HG02840 (cell line): ENCODE data around the gene CMSS1.

ENCODE experiments used
- ATAC-seq: cut with Tn5 transposase; IDR thresholded peaks from one replicate; pipeline ENCODE4 v1.9.1; 2021; ENCODE audit warnings: mild to moderate bottlenecking, moderate library complexity, moderate number of reproducible peaks; ENCODE audit not compliant: unreplicated experiment, low FRiP score

Gene CMSS1

DNA sequence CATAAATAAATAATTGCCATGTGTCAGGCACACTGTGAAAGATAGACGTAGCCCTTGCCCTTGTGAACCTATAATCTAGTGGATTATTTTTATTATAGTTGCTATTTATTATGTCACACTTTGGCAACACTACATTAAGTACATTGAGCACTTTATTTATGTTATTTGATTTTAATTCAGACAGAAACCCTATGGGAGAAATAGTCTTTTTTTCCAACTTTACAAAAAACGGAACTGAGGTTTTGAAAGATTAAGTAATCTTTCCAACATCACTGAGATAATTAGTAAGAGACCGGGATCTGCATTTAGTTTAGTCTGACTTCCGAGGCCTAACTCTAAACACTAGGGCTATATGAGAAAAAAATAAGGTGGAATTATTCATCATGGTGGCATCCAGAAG is 299.4 kb downstream of the CMSS1 start:
- ATAC-seq = no peak

DNA sequence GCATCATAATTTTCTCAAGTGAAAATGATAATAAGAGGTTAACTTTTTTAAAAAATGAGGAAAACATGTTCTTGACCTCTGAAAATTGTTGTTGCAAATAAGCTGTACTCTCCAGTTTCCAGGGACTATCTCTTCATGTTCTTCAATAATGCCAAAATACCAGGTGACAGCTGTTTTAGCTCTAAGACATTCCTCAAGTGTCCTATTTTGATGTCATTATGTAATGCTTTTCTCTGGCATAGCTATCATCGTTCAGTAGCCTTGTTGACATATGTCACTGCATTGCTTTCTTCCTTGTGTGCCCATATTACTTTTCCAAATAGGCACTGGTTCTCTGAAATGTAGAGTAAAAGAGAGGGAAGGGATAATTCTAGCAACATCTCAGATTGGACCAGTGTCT is 302.4 kb downstream of the CMSS1 start:
- no peak for ATAC-seq

DNA sequence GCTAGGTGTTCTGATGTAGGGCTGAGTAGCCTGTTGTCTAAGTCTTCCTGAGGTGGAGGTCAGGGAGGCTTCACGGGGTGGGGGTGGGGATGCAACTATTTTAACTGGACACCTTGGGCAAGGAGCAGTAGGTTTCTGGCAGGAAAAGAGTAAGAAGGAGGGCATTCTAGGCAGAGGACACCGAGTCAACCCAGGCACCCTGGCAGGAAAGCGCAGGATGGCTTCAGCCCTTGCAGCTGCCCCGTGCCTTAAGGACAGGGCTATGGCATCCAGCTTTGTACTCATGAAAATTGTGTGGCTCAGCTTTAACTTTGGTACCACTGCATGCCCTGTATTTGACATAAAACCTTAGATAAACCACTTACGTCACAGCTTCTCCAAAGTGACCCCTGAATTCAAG is 303.0 kb downstream of the CMSS1 start:
- ATAC-seq = no peak

DNA sequence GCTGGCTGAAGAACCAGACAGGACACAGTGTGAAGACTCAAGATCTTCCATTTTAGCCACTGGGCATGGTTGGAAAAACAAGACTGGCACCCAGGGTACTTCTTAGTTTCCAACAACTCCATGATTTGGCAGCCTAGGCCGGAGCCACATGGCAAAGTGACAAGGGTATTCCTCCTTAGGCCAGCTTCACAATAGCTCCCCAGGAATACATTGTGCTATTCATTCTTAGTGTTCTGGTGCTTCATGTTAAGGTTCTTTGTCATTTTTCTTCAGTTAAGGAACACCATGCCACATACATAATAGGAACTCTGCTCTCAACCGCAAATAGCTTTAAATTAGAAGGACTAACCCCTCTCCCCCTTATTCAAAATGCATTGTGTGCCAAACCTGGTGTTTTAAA is 304.7 kb downstream of the CMSS1 start:
- no peak for ATAC-seq

DNA sequence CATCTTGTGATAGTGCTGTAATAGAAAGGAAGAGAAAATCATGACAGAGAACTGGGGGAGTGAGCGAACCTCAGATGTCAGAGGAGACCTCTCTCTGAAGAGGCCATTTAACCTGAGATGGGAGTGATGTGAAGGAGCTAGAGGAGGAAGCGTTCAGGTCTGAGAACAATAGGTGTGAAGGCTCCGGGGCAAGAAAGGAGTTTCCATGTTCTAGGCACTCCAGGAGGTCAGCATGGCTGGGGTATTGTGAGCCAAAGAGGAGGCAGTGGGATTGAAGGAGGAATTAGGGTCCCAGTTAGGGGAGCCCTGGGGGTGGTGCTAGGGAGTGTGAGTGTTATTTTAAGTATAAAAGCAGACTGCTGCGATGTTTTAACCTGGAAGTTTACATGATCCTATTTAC is 305.4 kb downstream of the CMSS1 start:
- ATAC-seq = no peak

DNA sequence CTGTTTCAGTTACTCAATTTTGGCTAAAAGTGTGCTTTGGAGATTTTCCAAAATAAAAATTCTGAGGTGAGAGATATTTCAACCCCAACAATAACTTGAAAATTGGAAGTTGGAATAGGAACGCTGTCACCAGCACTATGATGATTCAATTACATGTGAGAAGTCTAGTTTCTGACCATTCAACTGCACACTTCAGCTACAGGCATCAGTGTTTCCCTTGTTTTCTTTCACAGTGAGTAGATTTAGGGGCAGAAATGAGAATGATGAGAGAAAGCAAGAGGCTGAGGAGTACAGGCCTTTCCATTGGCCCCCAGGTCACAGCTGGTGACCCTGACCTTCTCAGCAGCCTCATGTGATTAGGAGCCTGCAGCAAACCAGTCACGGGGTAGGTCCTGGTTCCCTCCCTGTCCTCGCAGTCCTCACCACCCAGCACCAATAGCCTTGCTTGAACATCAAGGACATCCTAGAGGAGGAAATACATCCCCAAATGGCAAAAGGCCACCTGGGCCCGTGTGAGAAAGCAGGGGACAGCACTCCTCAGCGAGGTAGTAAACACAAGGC is 306.6 kb downstream of the CMSS1 start:
- ATAC-seq = no peak

DNA sequence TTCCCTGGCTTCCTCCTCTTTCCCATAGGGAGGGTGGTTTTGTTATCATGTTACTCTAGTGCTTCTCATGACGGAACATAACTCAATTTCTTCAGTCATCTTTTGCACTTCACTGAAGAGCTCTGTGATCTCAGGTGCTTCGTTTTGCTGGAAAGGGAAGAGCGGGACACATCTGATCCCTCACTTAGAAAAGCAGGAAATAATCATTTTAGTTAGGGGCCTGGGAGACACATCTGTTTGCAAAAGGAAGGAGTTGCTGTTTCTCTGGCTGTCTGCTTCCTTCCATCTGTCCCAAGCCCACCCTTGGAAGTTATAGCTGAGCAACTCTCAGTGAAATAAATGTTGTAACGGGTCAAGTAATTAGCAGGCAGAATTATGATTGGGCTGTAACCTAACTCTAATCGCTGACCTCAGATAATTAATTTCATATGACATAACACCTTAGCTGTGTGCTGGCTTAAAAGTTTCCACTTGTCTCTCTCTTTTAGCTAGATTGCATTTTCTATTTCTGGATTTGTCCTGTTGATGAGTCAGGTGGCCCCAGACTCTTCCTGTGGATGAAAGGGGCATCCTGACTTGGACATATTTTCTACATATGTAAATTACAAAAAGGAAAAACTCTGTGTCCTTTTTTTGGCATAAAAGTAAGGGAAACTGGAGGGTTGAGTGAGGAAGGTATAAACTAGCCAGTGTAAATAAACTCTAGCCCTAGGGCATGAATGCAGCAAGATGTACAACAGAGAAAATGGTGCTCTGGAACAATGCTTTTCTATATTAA is 307.7 kb downstream of the CMSS1 start:
- no peak for ATAC-seq

DNA sequence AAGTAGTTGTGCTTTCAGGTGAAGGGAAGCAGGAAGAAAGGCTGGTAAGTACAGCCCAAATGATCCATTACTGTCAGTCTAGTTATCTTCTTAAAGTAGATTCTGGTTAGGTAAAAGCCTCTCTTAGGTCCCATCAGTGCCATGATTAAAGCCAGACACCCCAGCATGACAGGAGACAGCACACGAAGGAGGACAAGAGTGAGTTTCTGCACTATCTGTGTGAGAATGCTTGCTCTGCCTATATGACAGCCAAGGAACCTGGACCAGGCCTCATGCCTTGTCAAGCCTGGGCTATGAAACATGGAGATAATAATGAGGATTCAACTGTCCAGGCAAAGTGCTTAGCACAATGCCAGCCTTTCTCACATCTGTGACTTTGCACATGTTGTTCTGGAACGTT is 310.1 kb downstream of the CMSS1 start:
- ATAC-seq = no peak

DNA sequence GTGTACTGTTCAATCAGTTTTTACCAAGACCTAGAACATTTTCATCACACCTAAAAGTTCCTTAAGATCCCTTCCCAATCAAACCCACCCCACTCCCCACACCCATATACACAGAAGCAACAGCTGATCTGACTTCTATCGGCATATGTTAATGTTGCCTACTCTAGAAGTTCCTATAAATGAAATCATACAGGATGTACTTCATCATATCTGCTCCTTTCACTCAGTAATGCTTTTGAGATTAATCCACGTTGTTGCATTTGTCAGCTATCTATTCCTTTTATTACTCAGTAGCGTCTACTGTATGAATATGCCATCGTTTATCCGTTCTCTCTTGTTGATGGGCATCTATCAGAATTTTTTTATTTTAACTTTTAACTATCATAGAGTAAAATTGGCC is 310.9 kb downstream of the CMSS1 start:
- no peak for ATAC-seq

DNA sequence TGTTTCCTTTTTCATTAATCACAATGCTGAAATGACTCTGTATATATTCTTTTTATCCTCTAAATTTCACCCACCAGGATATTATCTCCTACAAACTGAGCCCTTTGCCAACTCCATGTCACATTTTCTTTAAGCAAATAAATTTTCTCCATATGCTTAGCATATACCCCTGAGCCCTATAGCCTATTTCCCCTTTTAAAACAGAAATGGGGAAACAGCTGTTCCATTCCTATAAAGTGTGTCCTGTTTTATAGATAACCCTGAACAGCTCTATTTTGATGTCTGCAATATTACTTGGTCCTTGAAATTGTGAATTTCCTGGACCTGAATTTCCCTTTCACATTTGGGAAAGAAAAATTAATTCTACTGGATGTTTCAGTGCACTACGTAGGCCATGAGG is 312.3 kb downstream of the CMSS1 start:
- no peak for ATAC-seq

DNA sequence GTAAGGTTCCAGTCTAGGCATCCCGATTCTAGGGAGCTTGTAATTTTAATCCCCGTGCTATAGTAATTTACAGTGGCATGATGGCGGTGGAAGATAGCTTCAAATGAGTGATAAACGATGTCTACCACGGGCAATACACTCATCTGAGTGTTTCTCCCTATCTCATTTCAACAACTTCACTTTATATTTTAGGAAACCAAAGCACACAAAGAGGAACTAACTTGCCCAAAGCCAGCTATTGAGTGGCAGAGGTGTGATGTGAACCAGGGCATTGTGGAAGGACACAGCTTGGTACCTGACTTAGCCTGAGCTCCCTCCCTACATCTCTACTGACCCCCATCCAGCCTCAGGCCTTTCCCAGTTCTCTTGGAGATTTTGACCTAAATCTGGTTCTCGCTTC is 313.6 kb downstream of the CMSS1 start:
- ATAC-seq = no peak

DNA sequence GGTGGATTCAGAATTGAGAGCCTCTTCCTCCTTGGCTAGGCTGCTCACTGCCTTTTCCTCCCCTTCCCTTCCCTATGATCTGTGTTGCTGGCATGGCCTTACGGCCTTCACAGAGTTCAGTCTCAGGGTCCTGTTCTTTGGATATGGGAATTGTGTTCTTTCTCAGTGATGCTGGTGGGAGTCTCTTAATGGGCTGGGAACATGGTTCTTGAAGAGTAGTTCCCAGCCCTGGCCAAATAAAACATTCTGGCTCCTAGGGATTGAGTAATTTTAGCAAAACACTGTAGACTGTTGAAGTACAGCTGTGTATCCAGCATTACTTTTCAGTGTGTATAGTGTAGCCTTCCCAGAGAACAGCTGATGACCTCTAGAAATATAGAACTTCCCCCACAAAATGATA is 319.3 kb downstream of the CMSS1 start:
- ATAC-seq = no peak

DNA sequence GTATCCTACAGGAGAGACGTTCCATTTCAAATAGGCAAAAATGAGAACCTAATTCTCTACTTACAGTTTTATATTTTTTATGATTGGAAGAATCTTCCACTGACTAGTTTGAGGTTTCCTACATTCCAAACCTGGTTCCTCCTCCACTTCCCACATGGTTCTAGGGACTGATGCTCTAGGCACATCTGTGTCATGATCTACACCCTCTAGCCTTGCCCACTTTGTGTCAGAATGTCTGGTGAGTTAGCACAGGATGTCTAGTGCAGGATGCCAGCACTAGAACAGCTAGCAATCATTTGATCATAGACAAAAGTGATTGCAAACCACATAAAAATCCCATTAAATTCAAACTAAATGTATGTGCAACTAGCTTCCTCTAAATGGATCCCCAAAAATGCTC is 323.3 kb downstream of the CMSS1 start:
- no peak for ATAC-seq

DNA sequence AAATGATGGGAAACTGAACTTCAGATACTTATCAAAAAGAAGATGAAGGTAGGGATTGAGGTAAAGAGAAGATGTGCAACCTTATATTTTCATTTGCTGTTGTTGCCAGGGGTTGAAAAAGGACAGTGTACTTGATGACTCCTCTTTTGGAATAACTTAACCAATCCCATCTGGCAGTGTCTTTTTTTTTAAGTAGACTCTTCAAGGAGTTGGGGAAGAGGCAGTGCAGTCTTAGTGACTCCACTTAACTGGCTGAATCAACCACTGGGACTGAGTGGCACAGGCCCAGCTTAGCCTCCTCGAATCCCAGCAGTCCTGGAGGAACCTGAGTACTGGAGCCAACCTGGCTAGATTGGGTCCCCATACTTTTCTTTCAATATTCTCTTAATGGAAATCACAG is 323.9 kb downstream of the CMSS1 start:
- no peak for ATAC-seq

DNA sequence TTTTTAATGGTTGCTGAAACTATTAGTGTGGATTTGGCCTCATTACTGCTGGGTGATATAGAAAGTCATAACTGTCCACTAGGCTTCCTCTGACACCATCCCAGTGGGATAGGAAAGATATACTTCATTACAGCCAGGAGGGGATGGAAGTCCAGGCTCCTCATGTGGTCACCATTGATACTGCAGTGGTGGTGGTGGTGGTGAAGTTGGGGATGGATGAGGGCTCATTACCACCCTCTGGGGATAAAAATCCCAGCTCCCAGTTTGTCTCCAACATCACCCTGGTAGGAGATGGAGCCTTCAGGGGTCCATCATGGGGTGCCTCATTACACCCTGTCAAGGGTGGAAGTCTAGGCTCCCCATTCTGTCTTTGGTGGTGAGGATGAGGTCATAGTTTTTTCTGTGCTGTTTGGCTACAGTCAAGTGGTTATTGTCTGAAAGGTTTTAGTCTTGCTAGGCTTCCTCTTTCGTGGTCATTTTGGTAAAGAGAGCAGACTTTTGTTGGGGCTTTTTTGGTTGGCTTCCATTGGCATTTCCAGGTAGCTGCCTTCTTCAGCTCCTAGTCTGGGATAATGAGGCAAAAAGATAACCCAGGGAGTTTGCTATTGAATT is 326.7 kb downstream of the CMSS1 start:
- no peak for ATAC-seq

DNA sequence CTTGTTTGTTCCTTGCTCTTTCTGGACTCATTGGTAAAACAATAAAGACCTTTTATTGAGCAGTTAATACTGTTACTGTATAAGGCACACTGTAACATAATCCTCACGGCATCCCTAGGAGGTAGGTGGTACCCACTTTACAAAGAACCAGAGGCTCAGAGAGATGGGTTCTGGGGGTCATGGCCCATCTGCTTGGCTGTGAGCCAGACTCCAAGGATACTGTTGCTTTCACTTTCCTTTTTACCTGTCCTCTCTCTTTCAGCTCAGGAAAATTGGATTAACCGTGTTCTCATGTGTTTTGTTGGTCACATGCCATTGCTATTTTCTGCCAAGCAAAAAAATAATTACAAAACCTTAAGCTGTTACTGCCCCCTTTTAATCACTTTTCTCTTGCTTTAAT is 331.5 kb downstream of the CMSS1 start:
- ATAC-seq = no peak

DNA sequence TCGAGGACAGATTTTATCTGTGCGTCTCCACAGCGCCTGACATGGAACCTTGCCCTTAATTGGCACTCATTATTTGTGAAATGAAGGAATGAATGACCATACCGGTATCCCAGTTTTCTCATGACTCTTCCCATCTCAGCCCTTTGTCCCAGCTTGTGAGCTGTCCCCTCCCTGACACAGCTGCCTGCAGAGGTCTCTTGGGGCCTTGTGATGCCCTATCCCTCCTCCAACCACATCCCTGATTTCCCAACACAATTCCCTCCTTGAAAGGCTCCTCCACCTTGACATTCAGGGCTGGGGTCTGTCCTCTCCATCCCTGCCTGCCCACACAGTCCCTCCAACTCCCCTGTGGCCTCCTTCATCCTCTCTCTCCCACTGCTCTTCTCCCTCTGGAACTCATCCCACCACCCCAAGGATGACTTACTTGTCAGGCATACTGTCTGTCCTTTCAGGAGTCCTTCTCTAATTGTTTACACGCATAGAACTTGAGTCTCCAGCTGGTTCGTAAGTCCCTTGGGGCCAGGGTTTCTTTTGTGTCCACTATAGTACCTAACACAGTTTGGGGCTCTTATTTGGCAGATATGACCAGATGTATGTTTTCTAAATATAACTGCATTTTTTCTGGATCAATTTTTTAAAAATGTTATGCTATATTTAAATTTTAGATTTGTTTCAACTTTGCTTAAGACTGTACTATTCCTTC is 332.2 kb downstream of the CMSS1 start:
- ATAC-seq = no peak

DNA sequence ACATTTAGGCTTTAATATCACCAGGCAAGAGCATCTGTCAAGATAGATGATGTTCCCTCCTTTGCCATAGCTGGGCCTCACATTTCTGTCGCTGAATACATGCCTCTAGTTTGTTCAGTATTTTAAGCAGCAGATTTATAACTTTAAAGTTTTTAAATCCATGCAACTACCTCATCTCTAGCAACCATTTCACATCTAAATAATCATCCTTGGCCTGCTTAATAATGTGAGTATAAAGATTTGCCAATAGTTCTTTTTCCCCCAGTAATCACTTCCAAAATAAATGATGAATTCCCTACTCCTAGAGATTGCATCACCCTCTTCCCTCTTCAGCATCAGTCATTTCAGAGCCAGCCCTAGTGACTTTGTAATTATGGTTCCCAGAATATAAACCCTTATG is 332.8 kb downstream of the CMSS1 start:
- ATAC-seq = no peak

DNA sequence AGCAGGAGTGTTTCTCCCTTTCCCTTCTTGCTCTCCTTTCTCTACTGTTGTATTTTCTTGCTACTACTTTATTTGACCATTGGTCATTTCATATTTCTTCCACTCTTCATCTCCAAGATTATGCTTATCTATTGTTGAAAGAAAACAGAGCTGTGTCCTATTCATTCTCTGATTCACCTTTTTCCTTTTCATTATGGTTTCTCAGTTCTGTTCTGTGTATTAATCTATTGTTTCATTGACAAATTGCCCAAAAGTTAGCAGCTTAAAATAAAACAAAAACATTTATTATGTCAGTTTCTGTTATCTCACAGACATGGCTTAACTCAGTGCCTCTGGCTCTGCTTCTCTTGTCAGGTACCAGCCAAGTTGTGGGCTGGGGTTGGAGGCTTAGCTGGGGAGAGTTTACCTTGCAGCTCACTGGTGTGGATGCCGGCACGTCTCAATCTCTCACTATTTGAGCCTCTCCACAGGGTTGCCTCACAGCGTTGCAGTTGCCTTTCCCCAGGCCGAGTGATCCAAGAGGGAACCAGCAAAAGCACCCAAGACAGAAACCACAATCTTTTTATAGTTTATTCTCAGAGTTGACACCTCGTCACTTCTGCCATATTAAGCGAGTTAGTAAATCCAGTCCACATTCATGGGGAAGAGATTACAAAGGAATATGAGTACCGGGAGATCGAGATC is 333.5 kb downstream of the CMSS1 start:
- ATAC-seq = no peak

DNA sequence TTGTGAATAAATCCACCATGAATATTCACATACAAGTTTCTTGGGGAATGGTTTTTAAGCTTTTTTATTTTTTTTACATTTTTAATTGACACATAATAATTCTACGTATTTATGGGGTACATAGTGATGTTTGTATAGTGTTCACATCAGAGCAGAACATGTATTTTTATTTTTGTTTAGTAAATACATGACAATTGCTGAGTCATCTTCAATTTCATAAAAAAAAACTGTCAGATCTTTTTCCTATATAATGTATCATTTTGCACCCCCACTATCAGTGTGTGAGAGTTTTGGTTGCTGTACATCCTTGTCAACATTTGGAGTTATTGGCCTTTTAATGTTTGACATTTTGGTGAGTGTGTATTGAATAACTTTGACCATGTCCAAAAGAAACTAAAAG is 336.5 kb downstream of the CMSS1 start:
- no peak for ATAC-seq

DNA sequence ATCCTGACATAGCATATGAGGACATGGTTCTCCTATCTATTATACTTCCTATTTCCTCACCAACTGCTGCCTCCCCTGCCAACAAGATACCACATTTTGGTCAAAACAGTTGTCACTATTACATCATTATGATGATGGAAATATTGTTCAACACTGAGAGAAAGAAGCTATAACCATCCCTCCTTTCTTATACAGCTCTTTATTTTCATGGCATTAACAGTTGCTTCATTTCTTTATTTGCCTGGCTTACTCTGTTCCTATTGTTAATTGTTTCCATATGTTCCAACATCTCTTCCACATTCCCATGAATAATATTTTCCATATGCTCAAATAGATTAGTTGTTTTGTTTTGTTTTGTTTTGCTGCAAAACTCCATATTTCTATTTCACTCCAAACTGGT is 337.5 kb downstream of the CMSS1 start:
- ATAC-seq = no peak
